GM13977 (cell line): ENCODE results near the gene PDSS2.

Source experiments
- DNase-seq: peaks from one replicate; pipeline ENCODE4 v3.0.0; 2012; ENCODE audit warnings: low spot score
- in situ Hi-C: fragments of 300-500 bp; cut with MboI; formaldehyde crosslinking; loops from one replicate; pipeline ENCODE4 v1.12.0; 2022; ENCODE audit warnings: low sequenced_read_pairs, low pct_unique_long_range_greater_than_20kb, mixed read lengths, inconsistent platforms; ENCODE audit not compliant: unreplicated experiment
- TF ChIP-seq, protein P1 (sequence below): IDR thresholded peaks from 2 replicates; pipeline ENCODE4 v1.5.1; 2012; ENCODE audit warnings: mild to moderate bottlenecking, control low read depth; ENCODE audit not compliant: insufficient read depth; ENCODE audit errors: extremely low read depth, missing control alignments

The PDSS2 gene

DNA sequence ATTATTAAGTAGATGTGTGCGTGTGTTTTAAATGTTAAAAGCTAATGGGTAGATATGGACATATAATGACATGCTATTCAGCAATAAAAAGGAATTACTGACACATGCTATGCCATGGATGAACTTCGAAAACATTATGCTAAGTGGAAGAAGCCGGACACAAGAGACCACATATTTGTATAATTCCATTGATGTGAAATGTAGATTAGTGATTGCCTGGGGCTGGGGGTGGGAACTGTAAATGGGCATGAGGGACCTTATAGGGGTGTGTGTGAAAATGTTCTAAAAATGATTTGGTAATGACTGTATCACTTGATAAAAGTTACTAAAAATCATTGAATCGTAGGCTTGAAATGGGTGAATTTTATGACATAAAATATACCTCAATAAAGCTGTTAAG, 239.5 kb downstream of the PDSS2 start:
- TF ChIP-seq, protein P1, sequence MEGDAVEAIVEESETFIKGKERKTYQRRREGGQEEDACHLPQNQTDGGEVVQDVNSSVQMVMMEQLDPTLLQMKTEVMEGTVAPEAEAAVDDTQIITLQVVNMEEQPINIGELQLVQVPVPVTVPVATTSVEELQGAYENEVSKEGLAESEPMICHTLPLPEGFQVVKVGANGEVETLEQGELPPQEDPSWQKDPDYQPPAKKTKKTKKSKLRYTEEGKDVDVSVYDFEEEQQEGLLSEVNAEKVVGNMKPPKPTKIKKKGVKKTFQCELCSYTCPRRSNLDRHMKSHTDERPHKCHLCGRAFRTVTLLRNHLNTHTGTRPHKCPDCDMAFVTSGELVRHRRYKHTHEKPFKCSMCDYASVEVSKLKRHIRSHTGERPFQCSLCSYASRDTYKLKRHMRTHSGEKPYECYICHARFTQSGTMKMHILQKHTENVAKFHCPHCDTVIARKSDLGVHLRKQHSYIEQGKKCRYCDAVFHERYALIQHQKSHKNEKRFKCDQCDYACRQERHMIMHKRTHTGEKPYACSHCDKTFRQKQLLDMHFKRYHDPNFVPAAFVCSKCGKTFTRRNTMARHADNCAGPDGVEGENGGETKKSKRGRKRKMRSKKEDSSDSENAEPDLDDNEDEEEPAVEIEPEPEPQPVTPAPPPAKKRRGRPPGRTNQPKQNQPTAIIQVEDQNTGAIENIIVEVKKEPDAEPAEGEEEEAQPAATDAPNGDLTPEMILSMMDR, result no peak
- no peak for DNase-seq
- in situ Hi-C loops, result no loop called here

DNA sequence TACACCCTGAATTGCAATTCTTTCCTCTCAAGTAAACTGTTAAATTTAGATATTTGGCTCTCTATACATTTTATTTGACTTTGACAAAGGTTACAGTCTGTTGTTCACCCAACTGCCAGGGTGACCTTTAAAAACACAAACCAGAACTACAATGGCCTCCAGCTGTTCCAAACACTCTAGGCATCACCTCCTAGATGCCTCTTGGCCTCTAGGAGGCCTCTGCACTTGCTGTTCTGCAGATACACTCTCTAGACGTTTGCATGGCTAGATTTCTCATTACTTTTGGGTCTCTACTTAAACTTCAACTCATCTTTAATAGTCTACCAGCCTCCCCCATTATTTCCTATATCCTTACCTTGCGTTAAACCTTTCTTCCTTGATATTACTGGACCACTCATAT, 241.2 kb downstream of the PDSS2 start:
- TF ChIP-seq, protein P1, result no peak
- in situ Hi-C loops, result no loop called here
- DNase-seq, result no peak

DNA sequence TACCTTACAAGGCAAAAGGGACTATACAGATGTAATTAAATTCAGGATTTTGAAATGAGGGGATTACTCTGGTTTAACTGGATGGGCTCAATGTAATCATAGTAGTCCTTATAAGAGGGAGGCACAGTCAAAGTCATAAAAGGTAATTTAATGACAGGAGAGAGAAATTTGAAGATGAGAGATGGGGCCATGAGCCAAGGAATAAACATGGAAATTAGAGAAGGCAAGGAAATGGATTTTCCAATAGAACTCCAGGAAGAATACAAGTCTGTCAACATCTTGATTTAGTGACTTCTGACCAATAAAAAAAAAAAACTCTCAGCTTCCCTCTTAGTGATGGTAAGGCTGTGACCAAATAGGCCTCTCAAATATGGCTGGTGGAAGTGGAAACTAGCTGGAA, 242.1 kb downstream of the PDSS2 start:
- TF ChIP-seq, protein P1, result no peak
- in situ Hi-C loops, result no loop called here
- no peak for DNase-seq

DNA sequence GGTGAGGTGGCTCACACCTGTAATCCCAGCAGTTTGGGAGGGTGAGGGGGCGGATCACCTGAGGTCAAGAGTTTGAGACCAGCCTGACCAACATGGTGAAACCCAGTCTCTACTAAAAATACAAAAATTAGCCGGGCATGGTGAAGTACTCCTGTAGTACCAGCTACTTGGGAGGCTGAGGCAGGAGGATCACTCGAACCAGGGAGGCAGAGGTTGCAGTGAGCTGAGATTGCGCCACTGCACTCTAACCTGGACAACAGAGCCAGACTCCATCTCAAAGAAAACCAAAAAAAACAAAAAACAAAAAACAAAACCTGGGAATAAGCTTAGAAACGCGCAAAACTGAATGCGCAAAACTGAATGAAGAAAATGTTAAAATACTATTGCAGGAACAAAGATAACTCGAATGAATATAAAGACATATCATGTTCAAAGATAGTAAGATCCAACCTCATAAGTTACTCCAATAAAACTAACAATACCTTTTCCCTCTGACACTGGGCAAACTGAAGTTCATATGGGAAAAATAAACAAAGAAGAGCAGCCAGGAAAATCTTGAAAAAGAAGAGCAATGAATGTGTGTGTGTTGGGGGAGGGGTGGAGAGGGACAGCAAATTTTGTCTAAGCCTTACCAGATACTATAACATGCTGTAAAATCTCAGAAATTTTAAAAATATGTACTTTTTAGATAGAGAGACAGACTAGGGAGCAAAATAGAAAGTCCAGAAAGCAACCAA, 243.0 kb downstream of the PDSS2 start:
- no peak for DNase-seq
- TF ChIP-seq, protein P1, result no peak
- in situ Hi-C loops, result no loop called here

DNA sequence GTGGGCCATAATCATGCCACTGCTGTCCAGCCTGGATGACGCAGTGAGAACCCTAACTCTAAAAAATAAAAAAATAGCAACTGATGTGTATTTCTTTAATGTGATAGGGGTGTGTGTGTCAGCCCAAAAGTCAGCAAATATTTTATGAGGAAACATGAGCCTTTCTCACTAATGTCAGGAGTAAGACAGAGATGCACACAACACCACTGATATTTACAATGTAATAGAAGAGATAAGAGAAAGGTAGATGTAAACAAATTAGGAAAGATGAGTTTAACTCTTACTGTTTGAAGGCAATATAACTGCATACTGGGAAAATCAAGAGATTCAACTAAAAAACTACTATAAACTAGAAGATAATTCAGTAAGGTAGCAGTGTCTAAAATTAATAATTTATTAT, 244.0 kb downstream of the PDSS2 start:
- in situ Hi-C loops, result no loop called here

DNA sequence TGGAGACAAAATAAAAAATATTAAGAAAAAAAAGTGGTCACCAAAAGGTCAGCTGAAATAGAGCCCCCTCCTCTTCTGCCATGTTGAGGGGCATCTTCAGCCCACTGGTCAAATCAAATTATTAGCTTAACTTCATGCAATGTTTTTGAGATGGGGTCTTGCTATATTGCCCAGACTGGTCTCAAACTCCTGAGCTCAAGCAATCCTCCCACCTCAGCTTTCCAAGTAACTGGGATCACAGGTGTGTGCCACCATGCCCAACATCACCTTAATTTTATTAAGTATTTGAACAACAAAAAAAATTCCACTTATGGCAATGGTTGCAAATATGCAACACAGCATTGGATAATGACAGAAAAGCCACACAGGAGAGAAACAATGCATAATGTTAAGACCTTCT, 244.7 kb downstream of the PDSS2 start:
- DNase-seq, result no peak
- in situ Hi-C loops, result no loop called here
- TF ChIP-seq, protein P1, result no peak

More for the DNA sequence above, 244.0 kb downstream of the PDSS2 start:
- TF ChIP-seq, protein P1, result no peak
- DNase-seq, result no peak
